RWPE2 (cell line): ENCODE results near the gene DCDC2.

Experiments
- ATAC-seq: fragments of 200-7000 bp; cut with Tn5 transposase; 3 replicates; pipeline ENCODE4 v1.9.1; 2021; ENCODE audit warnings: low read depth
- DNase-seq: peaks from one replicate; pipeline ENCODE4 v3.0.0-alpha.2; 2020; ENCODE audit warnings: low spot score
- H3K27ac ChIP-seq: fragments of 450-650 bp; 2 replicates; pipeline ENCODE4 v1.5.1; 2017; ENCODE audit warnings: mild to moderate bottlenecking; ENCODE audit not compliant: poor library complexity, severe bottlenecking
- H3K27me3 ChIP-seq: fragments of 250-450 bp; sonication (Bioruptor Pico); 2 replicates; pipeline ENCODE4 v1.5.1; 2021; ENCODE audit warnings: mild to moderate bottlenecking, moderate library complexity; ENCODE audit not compliant: insufficient read depth, poor library complexity, severe bottlenecking
- H3K36me3 ChIP-seq: fragments of 250-450 bp; sonication (Bioruptor Pico); 2 replicates; pipeline ENCODE4 v1.5.1; 2020; ENCODE audit warnings: low read depth, mild to moderate bottlenecking, moderate library complexity
- H3K4me1 ChIP-seq: fragments of 250-450 bp; sonication (Bioruptor Pico); 2 replicates; pipeline ENCODE4 v1.5.1; 2021; ENCODE audit warnings: mild to moderate bottlenecking, moderate library complexity; ENCODE audit not compliant: insufficient read depth, poor library complexity, severe bottlenecking
- H3K4me3 ChIP-seq: fragments of 250-450 bp; sonication (Bioruptor Pico); 2 replicates; pipeline ENCODE4 v1.5.1; 2021; ENCODE audit warnings: mild to moderate bottlenecking, moderate library complexity; ENCODE audit not compliant: severe bottlenecking
- H3K9me3 ChIP-seq: fragments of 250-450 bp; sonication (Bioruptor Pico); 2 replicates; pipeline ENCODE4 v1.5.1; 2021; ENCODE audit warnings: mild to moderate bottlenecking, moderate library complexity; ENCODE audit not compliant: severe bottlenecking
- CTCF ChIP-seq: fragments of 450-650 bp; IDR thresholded peaks from one replicate; pipeline ENCODE4 v1.5.1; 2017; ENCODE audit warnings: mild to moderate bottlenecking, moderate library complexity; ENCODE audit not compliant: poor library complexity, severe bottlenecking

DCDC2 gene

GRCh38 chr6:24283043-24283985 lies 74.5 kb downstream of the DCDC2 start:
- no peak overlapping the region for H3K4me3 ChIP-seq

GRCh38 chr6:24274441-24275083 lies 83.3 kb downstream of the DCDC2 start:
- peak; percentile 80 for TF ChIP-seq CTCF
- ATAC-seq = no peak
- no peak for DNase-seq
- H3K27ac ChIP-seq = no peak overlapping the region
- H3K4me3 ChIP-seq = no peak overlapping the region
- H3K36me3 ChIP-seq = no peaks in the 10 kb centered on the region
- no peaks in the 10 kb centered on the region for H3K27me3 ChIP-seq
- H3K9me3 ChIP-seq = no peaks in the 10 kb centered on the region
- no peaks in the 10 kb centered on the region for H3K4me1 ChIP-seq

More at GRCh38 chr6:24283043-24283985, 74.5 kb downstream of the DCDC2 start:
- no peaks in the 10 kb centered on the region for H3K9me3 ChIP-seq
- H3K27me3 ChIP-seq = no peaks in the 10 kb centered on the region
- peak; percentile 97 for ATAC-seq
- H3K27ac ChIP-seq = no peak overlapping the region
- H3K4me1 ChIP-seq = no peaks in the 10 kb centered on the region
- DNase-seq = no peak
- TF ChIP-seq CTCF = peak; percentile 87
- no peaks in the 10 kb centered on the region for H3K36me3 ChIP-seq

GRCh38 chr6:24273096-24273870 lies 84.6 kb downstream of the DCDC2 start:
- Histone ChIP-seq H3K36me3 (no peaks in the 10 kb centered on the region), H3K4me1 (no peaks in the 10 kb centered on the region), H3K4me3 (no peak overlapping the region), H3K9me3 (no peaks in the 10 kb centered on the region), H3K27me3 (no peaks in the 10 kb centered on the region), H3K27ac (no peak overlapping the region)
- TF ChIP-seq CTCF = no peak
- no peak for DNase-seq
- ATAC-seq = peak; percentile 66; the same call in 2 of the 3 replicates

- no peak for DNase-seq
- H3K27ac ChIP-seq = no peak overlapping the region
- no peak overlapping the region for H3K4me3 ChIP-seq
- TF ChIP-seq CTCF = no peak
- H3K9me3 ChIP-seq = no peaks in the 10 kb centered on the region
- H3K4me1 ChIP-seq = no peaks in the 10 kb centered on the region
- ATAC-seq = no peak
- no peaks in the 10 kb centered on the region for H3K36me3 ChIP-seq
- no peaks in the 10 kb centered on the region for H3K27me3 ChIP-seq
Measured at GRCh38 chr6:24272553-24272952, 85.3 kb downstream of the DCDC2 start.
